Measurements from ENCODE around the gene TMEM63B.

TMEM63B gene

GRCh38 chr6:44145839-44146238 lies 18.5 kb downstream of the TMEM63B start:
- no peak for DNase-seq

GRCh38 chr6:44146685-44147084 lies 19.3 kb downstream of the TMEM63B start:
- no peak for DNase-seq

- DNase-seq = no peak
Measured at GRCh38 chr6:44147256-44147655, 19.9 kb downstream of the TMEM63B start.

GRCh38 chr6:44148306-44148705 lies 21.0 kb downstream of the TMEM63B start:
- no peak for DNase-seq

- DNase-seq = no peak
Measured at GRCh38 chr6:44149369-44150012, 22.1 kb downstream of the TMEM63B start.

- DNase-seq = no peak
Measured at GRCh38 chr6:44150317-44150917, 23.1 kb downstream of the TMEM63B start.

- DNase-seq = no peak
Measured at GRCh38 chr6:44151348-44152108, 24.2 kb downstream of the TMEM63B start.

GRCh38 chr6:44152109-44152461 lies 24.7 kb downstream of the TMEM63B start:
- DNase-seq = no peak

- no peak for DNase-seq
Measured at GRCh38 chr6:44152533-44152932, 25.2 kb downstream of the TMEM63B start.

- no peak for DNase-seq
Measured at GRCh38 chr6:44154067-44154466, 26.7 kb downstream of the TMEM63B start.

GRCh38 chr6:44156494-44157151 lies 29.3 kb downstream of the TMEM63B start:
- DNase-seq = no peak

- no peak for DNase-seq
Measured at GRCh38 chr6:44157152-44157521, 29.8 kb downstream of the TMEM63B start.

GRCh38 chr6:44158770-44159228 lies 31.4 kb downstream of the TMEM63B start, which contains the start of gene CAPN11:
TSS of gene CAPN11 (plus strand) at chr6:44158820. CDS start at chr6:44158849, 29 bp downstream.
- no peak for DNase-seq

GRCh38 chr6:44161997-44162338 lies 34.6 kb downstream of the TMEM63B start:
- no peak for DNase-seq

GRCh38 chr6:44162876-44163625 lies 35.7 kb downstream of the TMEM63B start:
- DNase-seq = no peak

- no peak for DNase-seq
Measured at GRCh38 chr6:44166116-44166515, 38.8 kb downstream of the TMEM63B start.

GRCh38 chr6:44166591-44167184 lies 39.3 kb downstream of the TMEM63B start:
- no peak for DNase-seq

- no peak for DNase-seq
Measured at GRCh38 chr6:44167567-44167966, 40.2 kb downstream of the TMEM63B start.

GRCh38 chr6:44169154-44169553 lies 41.8 kb downstream of the TMEM63B start:
- DNase-seq = no peak

- DNase-seq = no peak
Measured at GRCh38 chr6:44169886-44170570, 42.7 kb downstream of the TMEM63B start.

- no peak for DNase-seq
Measured at GRCh38 chr6:44171899-44172546, 44.7 kb downstream of the TMEM63B start.

Measured in NCI-H446 treated with DMSO at 0.1 percent for 48 hours (cell line).